HCT116 (cell line): ENCODE results near the gene RCVRN.

Experiments used
- ATF3 ChIP-seq: IDR thresholded peaks from 2 replicates; pipeline ENCODE4 v1.6.1; 2012
- CEBPB ChIP-seq: IDR thresholded peaks from 2 replicates; pipeline ENCODE4 v1.6.1; 2012; ENCODE audit warnings: low read depth
- CTCF ChIP-seq, 3 experiments: fragments of 200-600 bp in 1 of 3; sonication (generic) in 1 of 3; IDR thresholded peaks in 2 of 3; conservative IDR thresholded peaks in 1 of 3; 2 replicates each; pipeline ENCODE4 v1.5.1; 2012 to 2017; ENCODE audit warnings: low read depth in 2 of 3, low read length in 2 of 3, antibody characterized with exemption in 1 of 3, borderline replicate concordance in 1 of 3, control low read depth in 1 of 3, mild to moderate bottlenecking in 1 of 3, mixed read lengths in 1 of 3, mixed run types in 1 of 3, moderate library complexity in 1 of 3; ENCODE audit not compliant: insufficient read depth in 1 of 3
- FOSL1 ChIP-seq: IDR thresholded peaks from 2 replicates; pipeline ENCODE4 v1.6.1; 2012; ENCODE audit warnings: low read depth
- JUND ChIP-seq: IDR thresholded peaks from 2 replicates; pipeline ENCODE4 v1.6.1; 2012
- POLR2A ChIP-seq: IDR thresholded peaks from 2 replicates; pipeline ENCODE4 v1.7.0; 2011; ENCODE audit warnings: borderline replicate concordance; ENCODE audit not compliant: insufficient read depth, insufficient read length; ENCODE audit errors: extremely low read depth
- POLR2AphosphoS5 ChIP-seq: IDR thresholded peaks from 2 replicates; pipeline ENCODE4 v1.6.1; 2011; ENCODE audit warnings: mild to moderate bottlenecking, low read depth, low read length, moderate library complexity
- REST ChIP-seq: IDR thresholded peaks from 2 replicates; pipeline ENCODE4 v1.6.1; 2012; ENCODE audit warnings: low read depth
- ZNF274 ChIP-seq: fragments of 200-500 bp; sonication (Bioruptor generic); IDR thresholded peaks from 2 replicates; pipeline ENCODE4 v1.6.1; 2014; ENCODE audit warnings: mild to moderate bottlenecking, low read depth, low read length, inconsistent platforms

- no peak for TF ChIP-seq CEBPB
- no peak for TF ChIP-seq POLR2A
- TF ChIP-seq POLR2AphosphoS5, result no peak
- no peak for TF ChIP-seq CTCF (IDR thresholded peaks at IDR 0.05 in 2 of 3, conservative IDR thresholded peaks at IDR 0.05 in 1 of 3; ENCODE audit: borderline replicate concordance in 1 of 3, insufficient read depth in 1 of 3, low read depth in 2 of 3, low read length in 2 of 3)
- TF ChIP-seq REST, result no peak
- no peak for TF ChIP-seq ZNF274
- TF ChIP-seq ATF3, result no peak
- no peak for TF ChIP-seq JUND
- TF ChIP-seq FOSL1, result no peak
Measured at GRCh38 chr17:9898812-9899211, 6.3 kb downstream of the RCVRN start.
